Stimulated activated CD4-positive, alpha-beta T cell treated with anti-CD3 and anti-CD28 coated beads, TNF-alpha, amount 100 ng/mL, for 24 hours (primary cell): ENCODE measurements around the gene ARHGAP26.
A peak's percentile ranks its signal among the peaks of the same experiment; 100 is the strongest.

Experiments
- DNase-seq, 3 experiments: peaks; one replicate each; pipeline ENCODE4 v3.0.0-alpha.2; 2020; ENCODE audit warnings: low read depth in 3 of 3

Gene ARHGAP26

GRCh38 chr5:142810743-142811290, 40.6 kb downstream of the ARHGAP26 start:
- no peak for DNase-seq

- no peak for DNase-seq
Measured at GRCh38 chr5:142811866-142812557, 41.8 kb downstream of the ARHGAP26 start.

GRCh38 chr5:142813220-142813619, 43.0 kb downstream of the ARHGAP26 start:
- DNase-seq, result no peak

- DNase-seq, result no peak
Measured at GRCh38 chr5:142814122-142814521, 43.9 kb downstream of the ARHGAP26 start.

GRCh38 chr5:142815469-142815868, 45.3 kb downstream of the ARHGAP26 start:
- no peak for DNase-seq

GRCh38 chr5:142816531-142817430, 46.6 kb downstream of the ARHGAP26 start:
- no peak for DNase-seq

- DNase-seq, result no peak
Measured at GRCh38 chr5:142817949-142818431, 47.8 kb downstream of the ARHGAP26 start.

- DNase-seq, result no peak
Measured at GRCh38 chr5:142819292-142819691, 49.1 kb downstream of the ARHGAP26 start.

GRCh38 chr5:142819825-142820224, 49.6 kb downstream of the ARHGAP26 start:
- no peak for DNase-seq

GRCh38 chr5:142820447-142820846, 50.3 kb downstream of the ARHGAP26 start:
- DNase-seq, result no peak

GRCh38 chr5:142821034-142821732, 51.0 kb downstream of the ARHGAP26 start:
- DNase-seq, result no peak

GRCh38 chr5:142821733-142822487, 51.7 kb downstream of the ARHGAP26 start:
- no peak for DNase-seq

- no peak for DNase-seq
Measured at GRCh38 chr5:142823126-142823525, 52.9 kb downstream of the ARHGAP26 start.

- DNase-seq, result no peak
Measured at GRCh38 chr5:142823806-142824205, 53.6 kb downstream of the ARHGAP26 start.

GRCh38 chr5:142824391-142824790, 54.2 kb downstream of the ARHGAP26 start:
- DNase-seq, result no peak

GRCh38 chr5:142825378-142826089, 55.4 kb downstream of the ARHGAP26 start:
- no peak for DNase-seq

GRCh38 chr5:142826093-142826492, 55.9 kb downstream of the ARHGAP26 start:
- DNase-seq, result no peak

- DNase-seq, result peak in 1 of 3 experiments; percentile 24
Measured at GRCh38 chr5:142826741-142827492, 56.7 kb downstream of the ARHGAP26 start.

- DNase-seq, result no peak
Measured at GRCh38 chr5:142827934-142828576, 57.9 kb downstream of the ARHGAP26 start.
